AG04449 (cell line): Measurements from ENCODE around the gene XYLT1.

ENCODE experiments used
- CTCF ChIA-PET: fragments of 350-600 bp; formaldehyde crosslinking; extraction: SDS; loops from one replicate; lab custom pipeline; 2021; ENCODE audit warnings: antibody characterized with exemption; lab: Yijun Ruan, JAX
- POLR2A ChIA-PET: fragments of 400-600, 350-600 bp; formaldehyde crosslinking; extraction: SDS; loops from one replicate; lab custom pipeline; 2020; ENCODE audit warnings: antibody characterized with exemption, inconsistent platforms; lab: Yijun Ruan, JAX
- DNase-seq: peaks from one replicate; pipeline ENCODE4 v3.0.0-alpha.2; 2010; ENCODE audit warnings: low read depth, low spot score
- H3K4me3 ChIP-seq: 2 replicates; pipeline ENCODE4 v1.5.1; 2011; ENCODE audit warnings: low read depth, mild to moderate bottlenecking, control low read depth, low read length
- CTCF ChIP-seq: IDR thresholded peaks from one replicate; pipeline ENCODE4 v1.5.1; 2011; ENCODE audit warnings: mild to moderate bottlenecking, moderate library complexity, low read length, control low read depth, inconsistent platforms; ENCODE audit not compliant: insufficient read depth; ENCODE audit errors: missing control alignments

The XYLT1 gene

GRCh38 chr16:17155485-17155884, 315.3 kb downstream of the XYLT1 start:
- CTCF ChIA-PET: interaction anchor here (1.6 kb wide), 1 partner anchor 648 kb away, joined by 3 read pairs; no protein-coding TSS in a partner anchor

GRCh38 chr16:17154981-17155380, 315.8 kb downstream of the XYLT1 start:
- CTCF ChIA-PET: interaction anchor here (1.6 to 1.7 kb wide), 2 partner anchors 13 to 648 kb away, joined by 3 read pairs; no protein-coding TSS in a partner anchor
- POLR2A ChIA-PET: no interaction called here

More at GRCh38 chr16:17155485-17155884, 315.3 kb downstream of the XYLT1 start:
- DNase-seq: no peak
- POLR2A ChIA-PET: no interaction called here
- TF ChIP-seq CTCF: no peak
- H3K4me3 ChIP-seq: no peak overlapping the region

GRCh38 chr16:17152311-17152710, 318.4 kb downstream of the XYLT1 start:
- ChIA-PET POLR2A (no interaction called here), CTCF (interaction anchor here (1.1 kb wide), 1 partner anchor 7 kb away, joined by 5 read pairs; no protein-coding TSS in a partner anchor)

More at GRCh38 chr16:17154981-17155380, 315.8 kb downstream of the XYLT1 start:
- TF ChIP-seq CTCF: no peak
- no peak overlapping the region for H3K4me3 ChIP-seq
- DNase-seq: no peak

GRCh38 chr16:17151335-17151734, 319.4 kb downstream of the XYLT1 start:
- ChIA-PET POLR2A (no interaction called here), CTCF (interaction anchor here (1.1 kb wide), 1 partner anchor 8 kb away, joined by 5 read pairs; no protein-coding TSS in a partner anchor)
- H3K4me3 ChIP-seq: no peak overlapping the region
- DNase-seq: no peak
- TF ChIP-seq CTCF: no peak

More at GRCh38 chr16:17152311-17152710, 318.4 kb downstream of the XYLT1 start:
- no peak for DNase-seq
- TF ChIP-seq CTCF: no peak
- no peak overlapping the region for H3K4me3 ChIP-seq

- no peak overlapping the region for H3K4me3 ChIP-seq
- DNase-seq: no peak
- ChIA-PET CTCF (interaction anchor here (2.3 kb wide), 1 partner anchor 11 kb away, joined by 11 read pairs; no protein-coding TSS in a partner anchor), POLR2A (no interaction called here)
- TF ChIP-seq CTCF: no peak
Observed at GRCh38 chr16:17149904-17150483, 320.8 kb downstream of the XYLT1 start.

GRCh38 chr16:17147942-17148341, 322.8 kb downstream of the XYLT1 start:
- ChIA-PET POLR2A (no interaction called here), CTCF (interaction anchor here (0.9 kb wide), 1 partner anchor 13 kb away, joined by 3 read pairs; no protein-coding TSS in a partner anchor)
- no peak overlapping the region for H3K4me3 ChIP-seq
- no peak for TF ChIP-seq CTCF
- no peak for DNase-seq
